GDM1 (cell line): ENCODE data around the gene SLC6A2.
"Not testable (repeated sequence)": the region's sequence is repeated elsewhere in the genome, so short reads cannot be mapped to it uniquely, and the experiment has no call there.

ENCODE experiments used
- DNase-seq: peaks from one replicate; lab custom pipeline; 2025; lab: John Stamatoyannopoulos, UW

The SLC6A2 gene

GRCh38 chr16:55655897-55656681 lies at the start of gene SLC6A2:
Gene SLC6A2, plus strand, starts transcription at chr16:55655988. Its CDS starts 707 bp downstream, at chr16:55656695.
- no peak for DNase-seq

- DNase-seq = no peak
Observed at GRCh38 chr16:55613613-55614335, 42.0 kb upstream of the SLC6A2 start.

- DNase-seq = no peak
Observed at GRCh38 chr16:55615071-55615470, 40.7 kb upstream of the SLC6A2 start.

GRCh38 chr16:55615670-55616069 lies 40.1 kb upstream of the SLC6A2 start:
- not testable (repeated sequence) for DNase-seq

- DNase-seq = no peak
Observed at GRCh38 chr16:55621771-55622170, 34.0 kb upstream of the SLC6A2 start.

- no peak for DNase-seq
Observed at GRCh38 chr16:55622272-55622671, 33.5 kb upstream of the SLC6A2 start.

- DNase-seq = no peak
Observed at GRCh38 chr16:55622930-55623561, 32.7 kb upstream of the SLC6A2 start.

GRCh38 chr16:55623640-55624039 lies 32.1 kb upstream of the SLC6A2 start:
- no peak for DNase-seq

GRCh38 chr16:55624696-55625095 lies 31.1 kb upstream of the SLC6A2 start:
- DNase-seq = no peak

- no peak for DNase-seq
Observed at GRCh38 chr16:55625843-55626242, 29.9 kb upstream of the SLC6A2 start.

- no peak for DNase-seq
Observed at GRCh38 chr16:55628306-55628968, 27.4 kb upstream of the SLC6A2 start.

- DNase-seq = no peak
Observed at GRCh38 chr16:55630774-55631173, 25.0 kb upstream of the SLC6A2 start.

- DNase-seq = no peak
Observed at GRCh38 chr16:55632259-55632658, 23.5 kb upstream of the SLC6A2 start.

GRCh38 chr16:55634193-55634592 lies 21.6 kb upstream of the SLC6A2 start:
- DNase-seq = no peak

- DNase-seq = no peak
Observed at GRCh38 chr16:55638256-55638655, 17.5 kb upstream of the SLC6A2 start.

GRCh38 chr16:55640701-55641327 lies 15.0 kb upstream of the SLC6A2 start:
- DNase-seq = no peak

- DNase-seq = no peak
Observed at GRCh38 chr16:55641430-55642056, 14.2 kb upstream of the SLC6A2 start.

- DNase-seq = no peak
Observed at GRCh38 chr16:55642611-55643010, 13.2 kb upstream of the SLC6A2 start.

GRCh38 chr16:55643161-55643970 lies 12.4 kb upstream of the SLC6A2 start:
- no peak for DNase-seq

GRCh38 chr16:55645986-55646385 lies 9.8 kb upstream of the SLC6A2 start:
- DNase-seq = no peak

- DNase-seq = no peak
Observed at GRCh38 chr16:55647343-55647742, 8.4 kb upstream of the SLC6A2 start.
